C4-2B (cell line): Measurements from ENCODE around the gene CRLF1.

Experiments used
- CTCF ChIP-seq: fragments of 450-650 bp; conservative IDR thresholded peaks from 2 replicates; pipeline ENCODE4 v1.5.1; 2017; ENCODE audit warnings: mild to moderate bottlenecking
- ZFX ChIP-seq: fragments of 450-650 bp; IDR thresholded peaks from 2 replicates; pipeline ENCODE4 v1.6.1; 2017

DNA sequence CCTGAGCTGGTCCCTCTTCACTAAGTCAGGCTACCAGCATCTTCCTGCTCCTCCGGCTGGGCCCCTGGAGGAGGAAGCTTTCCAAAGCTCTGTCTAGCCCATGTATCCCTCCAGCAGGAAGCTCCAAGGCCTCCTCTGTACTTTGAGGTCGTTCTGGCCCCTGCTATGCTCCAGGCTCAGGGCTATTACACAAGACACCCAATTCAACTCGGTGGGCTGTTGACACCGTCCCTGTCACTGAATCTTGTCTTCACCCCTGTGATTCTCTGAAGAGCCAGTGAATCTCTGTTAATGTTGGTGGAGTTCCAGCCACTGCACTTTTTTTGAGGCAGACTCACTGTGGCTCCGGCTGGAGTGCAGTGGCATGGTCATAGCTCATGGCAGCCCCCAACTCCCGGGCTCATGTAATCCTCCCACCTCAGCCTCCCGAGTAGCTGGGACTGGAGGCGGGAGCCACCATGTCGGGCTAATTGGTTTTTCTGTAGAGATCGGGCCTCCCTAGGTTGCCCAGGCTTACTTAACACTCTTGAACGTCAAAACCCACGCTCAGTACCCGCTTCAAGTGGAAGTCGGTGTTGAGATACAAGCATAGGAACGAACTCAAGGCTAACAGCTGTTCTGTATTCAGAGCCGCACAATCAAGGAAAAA, 18.5 kb downstream of the CRLF1 start:
- TF ChIP-seq CTCF (no peak), ZFX (no peak)
